GM12873 (cell line): ENCODE results near the gene KMT5C.

Source experiments
- TF ChIP-seq, protein P1 (sequence below): IDR thresholded peaks from 2 replicates; pipeline ENCODE4 v1.5.1; 2012; ENCODE audit warnings: low read depth, mild to moderate bottlenecking, moderate library complexity, low read length, control low read depth; ENCODE audit not compliant: insufficient read depth; ENCODE audit errors: missing control alignments

Gene KMT5C

GRCh38 chr19:55310498-55310897, 29.2 kb upstream of the KMT5C start:
- TF ChIP-seq, protein P1, sequence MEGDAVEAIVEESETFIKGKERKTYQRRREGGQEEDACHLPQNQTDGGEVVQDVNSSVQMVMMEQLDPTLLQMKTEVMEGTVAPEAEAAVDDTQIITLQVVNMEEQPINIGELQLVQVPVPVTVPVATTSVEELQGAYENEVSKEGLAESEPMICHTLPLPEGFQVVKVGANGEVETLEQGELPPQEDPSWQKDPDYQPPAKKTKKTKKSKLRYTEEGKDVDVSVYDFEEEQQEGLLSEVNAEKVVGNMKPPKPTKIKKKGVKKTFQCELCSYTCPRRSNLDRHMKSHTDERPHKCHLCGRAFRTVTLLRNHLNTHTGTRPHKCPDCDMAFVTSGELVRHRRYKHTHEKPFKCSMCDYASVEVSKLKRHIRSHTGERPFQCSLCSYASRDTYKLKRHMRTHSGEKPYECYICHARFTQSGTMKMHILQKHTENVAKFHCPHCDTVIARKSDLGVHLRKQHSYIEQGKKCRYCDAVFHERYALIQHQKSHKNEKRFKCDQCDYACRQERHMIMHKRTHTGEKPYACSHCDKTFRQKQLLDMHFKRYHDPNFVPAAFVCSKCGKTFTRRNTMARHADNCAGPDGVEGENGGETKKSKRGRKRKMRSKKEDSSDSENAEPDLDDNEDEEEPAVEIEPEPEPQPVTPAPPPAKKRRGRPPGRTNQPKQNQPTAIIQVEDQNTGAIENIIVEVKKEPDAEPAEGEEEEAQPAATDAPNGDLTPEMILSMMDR = no peak

GRCh38 chr19:55311397-55311796, 28.3 kb upstream of the KMT5C start:
- TF ChIP-seq, protein P1 = no peak

GRCh38 chr19:55311797-55312196, 27.9 kb upstream of the KMT5C start:
- TF ChIP-seq, protein P1 = no peak

DNA sequence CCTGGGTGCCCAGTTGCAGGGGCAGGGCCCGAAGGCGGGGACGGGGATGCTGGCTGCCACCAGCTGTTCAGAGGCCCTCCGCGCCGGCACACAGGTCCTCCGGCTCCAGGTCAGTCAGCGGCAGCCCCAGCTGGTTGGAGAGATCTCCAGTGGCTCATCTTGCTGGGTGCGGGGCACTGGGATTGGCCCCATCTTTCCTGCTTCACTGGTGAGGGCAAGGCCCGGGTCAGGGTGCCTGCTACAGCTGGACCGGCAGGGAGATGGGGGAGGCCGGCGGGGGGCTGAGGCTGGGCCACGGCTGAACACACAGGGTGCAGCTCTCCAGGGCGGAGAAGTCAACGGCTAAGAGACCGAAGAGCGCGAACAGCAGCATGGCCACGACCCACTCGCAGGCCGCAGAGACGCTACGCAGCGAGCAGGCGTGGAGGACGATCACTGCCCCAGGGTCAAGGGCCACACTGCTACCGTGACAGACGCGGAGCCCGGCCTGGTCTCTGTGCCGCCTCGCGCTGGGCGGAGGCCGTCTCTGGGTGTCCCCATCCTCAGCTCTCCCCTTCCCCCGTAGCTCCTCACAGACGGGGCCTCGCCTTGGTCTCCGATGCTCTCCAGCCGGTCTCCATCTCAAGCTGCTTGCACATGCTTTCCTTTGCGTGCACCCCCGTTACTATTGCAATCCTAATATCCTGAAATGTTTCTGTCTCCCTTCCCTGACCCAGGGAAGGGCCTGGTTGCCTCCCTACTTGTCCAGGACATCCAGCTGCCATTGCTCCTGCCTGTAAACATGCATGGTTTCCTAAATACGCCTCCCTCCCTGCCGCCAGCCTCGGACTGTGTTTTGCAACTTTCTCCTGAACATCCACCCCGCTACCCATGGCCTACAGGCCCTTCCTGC, 26.8 kb upstream of the KMT5C start:
- TF ChIP-seq, protein P1 = no peak

GRCh38 chr19:55314396-55314795, 25.3 kb upstream of the KMT5C start:
- TF ChIP-seq, protein P1 = no peak

DNA sequence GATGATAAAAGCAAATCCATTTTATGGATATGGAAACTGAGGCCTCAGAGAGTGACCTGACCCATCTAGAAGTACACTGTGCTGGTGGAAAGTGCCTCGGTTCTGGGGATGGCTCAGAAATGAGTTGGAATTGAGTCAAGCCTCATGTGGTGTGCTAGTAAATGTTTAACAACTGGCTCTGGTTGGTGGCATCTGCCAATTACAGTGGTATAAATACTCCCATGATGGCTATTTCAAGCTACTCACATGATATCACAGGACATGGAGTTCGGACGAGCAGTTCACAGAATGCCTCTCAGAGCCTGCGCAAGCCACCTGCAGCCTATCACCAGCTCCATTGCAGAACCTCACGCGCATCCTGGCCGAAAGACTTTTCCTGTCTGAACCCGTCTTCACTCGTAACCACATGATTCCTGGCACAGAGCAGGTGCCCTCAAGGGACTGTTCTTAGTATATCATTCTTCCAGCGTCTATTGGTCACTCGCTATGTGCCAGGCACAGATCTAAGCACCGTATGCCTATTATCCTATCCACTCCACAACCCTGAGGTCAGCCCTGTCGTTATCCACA, 23.6 kb upstream of the KMT5C start:
- TF ChIP-seq, protein P1 = no peak

- TF ChIP-seq, protein P1 = no peak
Measured at GRCh38 chr19:55316646-55317045, 23.0 kb upstream of the KMT5C start.
